Loucy (cell line): Measurements from ENCODE around the gene DENND5A.

ENCODE experiments used
- H2AFZ ChIP-seq: fragments of 200-600 bp; sonication (generic); 2 replicates; pipeline ENCODE4 v1.6.0; 2016; ENCODE audit warnings: antibody characterized with exemption, mild to moderate bottlenecking, low read length, moderate library complexity
- H3F3A ChIP-seq: fragments of 200-600 bp; 2 replicates; pipeline ENCODE4 v1.6.0; 2016; ENCODE audit warnings: antibody characterized with exemption, low read depth, mild to moderate bottlenecking
- H3K27me3 ChIP-seq: fragments of 200-600 bp; sonication (generic); 2 replicates; pipeline ENCODE4 v1.6.1; 2014; ENCODE audit warnings: low read length, mild to moderate bottlenecking; ENCODE audit not compliant: insufficient read depth, poor library complexity, severe bottlenecking
- H3K36me3 ChIP-seq: fragments of 200-600 bp; sonication (generic); 2 replicates; pipeline ENCODE4 v1.6.1; 2016; ENCODE audit warnings: low read length; ENCODE audit not compliant: insufficient read depth
- H3K4me1 ChIP-seq: fragments of 200-600 bp; sonication (generic); 2 replicates; pipeline ENCODE4 v1.5.1; 2014; ENCODE audit warnings: low read length, mild to moderate bottlenecking; ENCODE audit not compliant: insufficient read depth, poor library complexity, severe bottlenecking
- H3K4me2 ChIP-seq: fragments of 200-600 bp; sonication (generic); 2 replicates; pipeline ENCODE4 v1.6.0; 2014; ENCODE audit warnings: antibody characterized with exemption, low read length, low read depth, mild to moderate bottlenecking; ENCODE audit not compliant: poor library complexity, severe bottlenecking
- H3K4me3 ChIP-seq: fragments of 200-600 bp; sonication (generic); 2 replicates; pipeline ENCODE4 v1.5.1; 2014; ENCODE audit warnings: low read length, mild to moderate bottlenecking, mixed read lengths; ENCODE audit not compliant: poor library complexity, severe bottlenecking
- H3K79me2 ChIP-seq: fragments of 200-600 bp; sonication (generic); 2 replicates; pipeline ENCODE4 v1.6.1; 2014; ENCODE audit warnings: low read length; ENCODE audit not compliant: insufficient read depth
- H3K9ac ChIP-seq: fragments of 200-600 bp; sonication (generic); 2 replicates; pipeline ENCODE4 v1.6.0; 2014; ENCODE audit warnings: mild to moderate bottlenecking, low read depth, low read length, moderate library complexity; ENCODE audit not compliant: poor library complexity, severe bottlenecking
- H3K9me2 ChIP-seq: fragments of 200-600 bp; sonication (generic); replicated peaks from 2 replicates; pipeline ENCODE4 v1.6.1; 2016; ENCODE audit warnings: low read depth, low read length, mixed read lengths
- H3K9me3 ChIP-seq: fragments of 200-600 bp; sonication (generic); 2 replicates; pipeline ENCODE4 v1.6.1; 2014; ENCODE audit warnings: mild to moderate bottlenecking, antibody characterized with exemption, low read length, low read depth; ENCODE audit not compliant: insufficient read depth
- H4K20me1 ChIP-seq: fragments of 200-600 bp; sonication (generic); 2 replicates; pipeline ENCODE4 v1.6.0; 2014; ENCODE audit warnings: antibody characterized with exemption, low read length, mild to moderate bottlenecking; ENCODE audit not compliant: insufficient read depth, poor library complexity, severe bottlenecking
- EZH2phosphoT487 ChIP-seq: fragments of 200-600 bp; IDR thresholded peaks from 2 replicates; pipeline ENCODE4 v1.6.1; 2018; ENCODE audit warnings: antibody characterized with exemption, mild to moderate bottlenecking, moderate library complexity, borderline replicate concordance
- TF ChIP-seq, protein P1 (sequence below): fragments of 200-600 bp; sonication (generic); conservative IDR thresholded peaks from 2 replicates; pipeline ENCODE4 v1.5.1; 2014; ENCODE audit warnings: mild to moderate bottlenecking, antibody characterized with exemption, low read length

DENND5A gene

GRCh38 chr11:9150501-9150900 is 114.6 kb downstream of the DENND5A start:
- no peak overlapping the region for H3K4me3 ChIP-seq
- H4K20me1 ChIP-seq = no peaks in the 10 kb centered on the region
- TF ChIP-seq, protein P1, sequence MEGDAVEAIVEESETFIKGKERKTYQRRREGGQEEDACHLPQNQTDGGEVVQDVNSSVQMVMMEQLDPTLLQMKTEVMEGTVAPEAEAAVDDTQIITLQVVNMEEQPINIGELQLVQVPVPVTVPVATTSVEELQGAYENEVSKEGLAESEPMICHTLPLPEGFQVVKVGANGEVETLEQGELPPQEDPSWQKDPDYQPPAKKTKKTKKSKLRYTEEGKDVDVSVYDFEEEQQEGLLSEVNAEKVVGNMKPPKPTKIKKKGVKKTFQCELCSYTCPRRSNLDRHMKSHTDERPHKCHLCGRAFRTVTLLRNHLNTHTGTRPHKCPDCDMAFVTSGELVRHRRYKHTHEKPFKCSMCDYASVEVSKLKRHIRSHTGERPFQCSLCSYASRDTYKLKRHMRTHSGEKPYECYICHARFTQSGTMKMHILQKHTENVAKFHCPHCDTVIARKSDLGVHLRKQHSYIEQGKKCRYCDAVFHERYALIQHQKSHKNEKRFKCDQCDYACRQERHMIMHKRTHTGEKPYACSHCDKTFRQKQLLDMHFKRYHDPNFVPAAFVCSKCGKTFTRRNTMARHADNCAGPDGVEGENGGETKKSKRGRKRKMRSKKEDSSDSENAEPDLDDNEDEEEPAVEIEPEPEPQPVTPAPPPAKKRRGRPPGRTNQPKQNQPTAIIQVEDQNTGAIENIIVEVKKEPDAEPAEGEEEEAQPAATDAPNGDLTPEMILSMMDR = no peak
- no peak for TF ChIP-seq EZH2phosphoT487
- H3K4me1 ChIP-seq = no peaks in the 10 kb centered on the region
- H3F3A ChIP-seq = no peaks in the 10 kb centered on the region
- H3K36me3 ChIP-seq = peaks cover 50% of the 10 kb centered on the region; the same call in 1 of the 2 replicates
- H3K4me2 ChIP-seq = no peak overlapping the region
- H3K9ac ChIP-seq = no peak overlapping the region
- no peak overlapping the region for H2AFZ ChIP-seq
- no peaks in the 10 kb centered on the region for H3K27me3 ChIP-seq
- no peaks in the 10 kb centered on the region for H3K79me2 ChIP-seq
- no peaks in the 10 kb centered on the region for H3K9me2 ChIP-seq
- no peaks in the 10 kb centered on the region for H3K9me3 ChIP-seq

- Histone ChIP-seq H3K36me3 (peaks cover 68% of the 10 kb centered on the region; the same call in 1 of the 2 replicates), H3K4me3 (no peak overlapping the region), H3F3A (no peaks in the 10 kb centered on the region), H3K4me1 (no peaks in the 10 kb centered on the region), H3K9me2 (no peaks in the 10 kb centered on the region), H3K9me3 (no peaks in the 10 kb centered on the region), H3K4me2 (no peak overlapping the region), H2AFZ (no peak overlapping the region), H3K9ac (no peak overlapping the region), H4K20me1 (no peaks in the 10 kb centered on the region), H3K79me2 (no peaks in the 10 kb centered on the region), H3K27me3 (no peaks in the 10 kb centered on the region)
- TF ChIP-seq, protein P1 = no peak
- no peak for TF ChIP-seq EZH2phosphoT487
These were observed 116.4 kb downstream of the DENND5A start for GRCh38 chr11:9148727-9149126.

DNA sequence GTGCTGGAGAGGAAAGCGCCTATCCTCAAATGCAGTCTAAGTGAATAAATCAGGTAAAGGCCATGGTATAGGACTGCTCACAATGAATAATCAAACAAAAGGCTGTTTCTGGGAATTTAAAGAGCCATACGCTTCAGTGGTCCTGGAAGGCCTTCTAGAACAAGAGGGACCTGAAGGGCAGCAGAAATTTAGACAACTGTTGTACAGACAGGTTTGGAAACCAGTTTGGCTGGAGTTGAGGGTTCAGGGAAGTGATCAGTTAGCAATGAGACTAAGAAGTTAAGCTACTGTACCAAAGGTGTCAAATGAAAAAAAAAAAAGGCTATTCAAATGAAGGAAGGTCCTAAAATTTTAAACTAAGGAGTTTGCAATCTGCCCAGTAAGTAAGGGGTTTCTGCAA is 117.1 kb downstream of the DENND5A start:
- Histone ChIP-seq H3K9me2 (no peaks in the 10 kb centered on the region), H3K4me1 (no peaks in the 10 kb centered on the region), H3K79me2 (no peaks in the 10 kb centered on the region), H2AFZ (no peak overlapping the region), H3F3A (no peaks in the 10 kb centered on the region), H3K9me3 (no peaks in the 10 kb centered on the region), H3K27me3 (no peaks in the 10 kb centered on the region), H3K9ac (no peak overlapping the region), H3K4me3 (no peak overlapping the region), H4K20me1 (no peaks in the 10 kb centered on the region), H3K36me3 (peaks cover 74% of the 10 kb centered on the region; the same call in 1 of the 2 replicates), H3K4me2 (no peak overlapping the region)
- TF ChIP-seq, protein P1 = no peak
- TF ChIP-seq EZH2phosphoT487 = no peak
